ENCODE results near the gene ANKRD53. TPM values are rescaled to one million over a fixed set of nuclear protein-coding genes. Genes with fewer than 3 reads are reported as not detected.

The ANKRD53 gene
- total RNA-seq, 1 experiment from 2014 or later: not detected

DNA sequence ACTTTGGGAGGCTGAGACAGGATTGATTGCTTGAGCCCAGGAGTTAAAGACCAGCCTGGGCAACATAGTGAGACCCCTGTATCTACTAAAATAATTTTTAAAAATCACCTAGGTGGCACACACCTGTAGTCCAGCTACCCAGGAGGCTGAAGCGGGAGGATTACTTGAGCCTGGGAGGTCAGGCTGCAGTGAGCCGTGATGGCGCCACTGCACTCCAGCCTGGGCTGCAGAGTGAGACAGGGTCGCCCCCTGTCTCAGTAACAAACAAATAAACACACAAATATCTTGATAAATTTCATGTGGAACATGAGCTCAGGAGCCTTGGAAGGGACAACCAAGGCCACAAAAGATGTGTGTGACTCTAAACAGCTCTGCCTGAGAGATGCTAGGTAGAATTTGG, 11.7 kb upstream of the ANKRD53 start:
- Histone ChIP-seq H2AFZ (ENCODE audit: low read depth, low read length, poor library complexity, severe bottlenecking) (no peak overlapping the region), H3K4me3 (replicated peaks in 1 of 2; ENCODE audit: low read depth in 1 of 2, low read length in 2 of 2) (no peak overlapping the region), H4K20me1 (ENCODE audit: insufficient read depth) (no peaks in the 10 kb centered on the region), H3K9me3 (ENCODE audit: control insufficient read depth in 1 of 2, insufficient read depth in 1 of 2, low read depth in 1 of 2, low read length in 2 of 2) (no peaks in the 10 kb centered on the region), H3K36me3 (ENCODE audit: control insufficient read depth in 1 of 2, insufficient read depth in 2 of 2, low read length in 2 of 2) (no peaks in the 10 kb centered on the region), H3K79me2 (ENCODE audit: insufficient read depth, low read length) (no peaks in the 10 kb centered on the region), H3K27me3 (ENCODE audit: insufficient read depth, low read length) (no peaks in the 10 kb centered on the region), H3K4me2 (ENCODE audit: low read length) (no peak overlapping the region), H3K9ac (ENCODE audit: low read length) (no peak overlapping the region), H3K4me1 (ENCODE audit: control insufficient read depth in 1 of 2, insufficient read depth in 2 of 2, low read length in 2 of 2) (peaks cover 4 to 12% of the 10 kb centered on the region in 2 experiments; a peak in 3 of 4 replicates), H3K27ac (ENCODE audit: low read depth, low read length) (no peak overlapping the region), H3K9me2 (ENCODE audit: insufficient read depth) (no peaks in the 10 kb centered on the region)
- intact Hi-C loops (cut with micrococcal nuclease): no loop called here
- ChIA-PET CTCF (interaction anchor here (0.9 to 4.0 kb wide), 5 partner anchors 11 to 46 kb away, joined by 3 to 26 read pairs (median 3); no protein-coding TSS in a partner anchor), POLR2A (no interaction called here), RAD21 (ENCODE audit: low non-redundant PET in 1 of 2, low total read pairs in 2 of 2, uncharacterized antibody in 2 of 2, unreplicated experiment in 2 of 2) (no interaction called here)
- BruUV-seq (replicated peaks): no TSS peak
- no peak for ATAC-seq
- DNase-seq (ENCODE audit: low read depth, low spot score): no peak
- TF ChIP-seq CEBPB (IDR thresholded peaks at IDR 0.05; ENCODE audit: low read depth): no peak
- TF ChIP-seq, protein P1, sequence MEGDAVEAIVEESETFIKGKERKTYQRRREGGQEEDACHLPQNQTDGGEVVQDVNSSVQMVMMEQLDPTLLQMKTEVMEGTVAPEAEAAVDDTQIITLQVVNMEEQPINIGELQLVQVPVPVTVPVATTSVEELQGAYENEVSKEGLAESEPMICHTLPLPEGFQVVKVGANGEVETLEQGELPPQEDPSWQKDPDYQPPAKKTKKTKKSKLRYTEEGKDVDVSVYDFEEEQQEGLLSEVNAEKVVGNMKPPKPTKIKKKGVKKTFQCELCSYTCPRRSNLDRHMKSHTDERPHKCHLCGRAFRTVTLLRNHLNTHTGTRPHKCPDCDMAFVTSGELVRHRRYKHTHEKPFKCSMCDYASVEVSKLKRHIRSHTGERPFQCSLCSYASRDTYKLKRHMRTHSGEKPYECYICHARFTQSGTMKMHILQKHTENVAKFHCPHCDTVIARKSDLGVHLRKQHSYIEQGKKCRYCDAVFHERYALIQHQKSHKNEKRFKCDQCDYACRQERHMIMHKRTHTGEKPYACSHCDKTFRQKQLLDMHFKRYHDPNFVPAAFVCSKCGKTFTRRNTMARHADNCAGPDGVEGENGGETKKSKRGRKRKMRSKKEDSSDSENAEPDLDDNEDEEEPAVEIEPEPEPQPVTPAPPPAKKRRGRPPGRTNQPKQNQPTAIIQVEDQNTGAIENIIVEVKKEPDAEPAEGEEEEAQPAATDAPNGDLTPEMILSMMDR (IDR thresholded peaks at IDR 0.05 in 2 of 3, conservative IDR thresholded peaks at IDR 0.05 in 1 of 3; ENCODE audit: borderline replicate concordance in 1 of 3, insufficient read depth in 1 of 3, low read depth in 2 of 3, low read length in 2 of 3): 0 out of 6 replicates have a peak, but pooled peaks of 1 of the 3 experiments have one; percentile 9

DNA sequence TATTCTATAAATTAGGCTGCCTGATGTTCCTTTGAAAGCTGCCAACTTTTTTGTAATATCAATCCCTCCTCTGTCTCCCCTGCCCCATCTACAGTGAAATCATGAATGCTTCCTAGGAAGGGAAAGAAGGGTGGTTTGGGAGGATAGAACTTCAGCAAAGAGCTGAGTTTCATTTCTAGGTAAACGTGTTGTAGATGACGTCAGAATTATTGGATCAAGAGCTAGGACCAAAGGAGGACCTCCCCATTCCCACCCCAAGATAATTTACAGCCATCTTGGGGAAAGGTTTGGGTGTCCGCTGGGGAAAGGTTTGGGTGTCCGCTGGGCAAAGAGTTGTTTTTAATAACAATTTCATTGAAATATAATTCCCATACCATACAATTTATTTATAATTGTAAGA, 11.2 kb upstream of the ANKRD53 start:
- H3K4me2 ChIP-seq (ENCODE audit: low read length): no peak overlapping the region
- RAD21 ChIA-PET (ENCODE audit: low non-redundant PET in 1 of 2, low total read pairs in 2 of 2, uncharacterized antibody in 2 of 2, unreplicated experiment in 2 of 2): no interaction called here
- no TSS peak for BruUV-seq (replicated peaks)
- intact Hi-C loops (cut with micrococcal nuclease): no loop called here
- no peak for ATAC-seq
- no peaks in the 10 kb centered on the region for H3K27me3 ChIP-seq (ENCODE audit: insufficient read depth, low read length)
- H3K9ac ChIP-seq (ENCODE audit: low read length): no peak overlapping the region
- no peaks in the 10 kb centered on the region for H3K9me3 ChIP-seq (ENCODE audit: control insufficient read depth in 1 of 2, insufficient read depth in 1 of 2, low read depth in 1 of 2, low read length in 2 of 2)
- no peaks in the 10 kb centered on the region for H4K20me1 ChIP-seq (ENCODE audit: insufficient read depth)
- CTCF ChIA-PET: interaction anchor here (1.3 to 4.0 kb wide), 4 partner anchors 13 to 47 kb away, joined by 3 to 26 read pairs (median 3); no protein-coding TSS in a partner anchor
- DNase-seq (ENCODE audit: low read depth, low spot score): no peak
- no peak overlapping the region for H3K27ac ChIP-seq (ENCODE audit: low read depth, low read length)
- H2AFZ ChIP-seq (ENCODE audit: low read depth, low read length, poor library complexity, severe bottlenecking): no peak overlapping the region
- POLR2A ChIA-PET: no interaction called here
- H3K79me2 ChIP-seq (ENCODE audit: insufficient read depth, low read length): no peaks in the 10 kb centered on the region
- no peaks in the 10 kb centered on the region for H3K36me3 ChIP-seq (ENCODE audit: control insufficient read depth in 1 of 2, insufficient read depth in 2 of 2, low read length in 2 of 2)
- H3K4me3 ChIP-seq (replicated peaks in 1 of 2; ENCODE audit: low read depth in 1 of 2, low read length in 2 of 2): no peak overlapping the region
- H3K9me2 ChIP-seq (ENCODE audit: insufficient read depth): no peaks in the 10 kb centered on the region
- peaks cover 4 to 12% of the 10 kb centered on the region in 2 experiments; a peak in 3 of 4 replicates for H3K4me1 ChIP-seq (ENCODE audit: control insufficient read depth in 1 of 2, insufficient read depth in 2 of 2, low read length in 2 of 2)
- no peak for TF ChIP-seq RAD21 (IDR thresholded peaks at IDR 0.05; ENCODE audit: low read depth)
- no peak for TF ChIP-seq CEBPB (IDR thresholded peaks at IDR 0.05; ENCODE audit: low read depth)
- TF ChIP-seq ZFX (IDR thresholded peaks at IDR 0.05): no peak
- TF ChIP-seq POLR2A (IDR thresholded peaks at IDR 0.05; ENCODE audit: borderline replicate concordance, extremely low read depth, insufficient read depth, insufficient read length): no peak
- no peak for TF ChIP-seq EZH2 (IDR thresholded peaks at IDR 0.05)
- TF ChIP-seq, protein P2, sequence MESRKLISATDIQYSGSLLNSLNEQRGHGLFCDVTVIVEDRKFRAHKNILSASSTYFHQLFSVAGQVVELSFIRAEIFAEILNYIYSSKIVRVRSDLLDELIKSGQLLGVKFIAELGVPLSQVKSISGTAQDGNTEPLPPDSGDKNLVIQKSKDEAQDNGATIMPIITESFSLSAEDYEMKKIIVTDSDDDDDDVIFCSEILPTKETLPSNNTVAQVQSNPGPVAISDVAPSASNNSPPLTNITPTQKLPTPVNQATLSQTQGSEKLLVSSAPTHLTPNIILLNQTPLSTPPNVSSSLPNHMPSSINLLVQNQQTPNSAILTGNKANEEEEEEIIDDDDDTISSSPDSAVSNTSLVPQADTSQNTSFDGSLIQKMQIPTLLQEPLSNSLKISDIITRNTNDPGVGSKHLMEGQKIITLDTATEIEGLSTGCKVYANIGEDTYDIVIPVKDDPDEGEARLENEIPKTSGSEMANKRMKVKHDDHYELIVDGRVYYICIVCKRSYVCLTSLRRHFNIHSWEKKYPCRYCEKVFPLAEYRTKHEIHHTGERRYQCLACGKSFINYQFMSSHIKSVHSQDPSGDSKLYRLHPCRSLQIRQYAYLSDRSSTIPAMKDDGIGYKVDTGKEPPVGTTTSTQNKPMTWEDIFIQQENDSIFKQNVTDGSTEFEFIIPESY (IDR thresholded peaks at IDR 0.05; ENCODE audit: extremely low read depth, insufficient replicate concordance, low read length): no peak
- TF ChIP-seq POLR2AphosphoS5 (IDR thresholded peaks at IDR 0.05; ENCODE audit: low read depth, low read length): no peak
- TF ChIP-seq, protein P3, sequence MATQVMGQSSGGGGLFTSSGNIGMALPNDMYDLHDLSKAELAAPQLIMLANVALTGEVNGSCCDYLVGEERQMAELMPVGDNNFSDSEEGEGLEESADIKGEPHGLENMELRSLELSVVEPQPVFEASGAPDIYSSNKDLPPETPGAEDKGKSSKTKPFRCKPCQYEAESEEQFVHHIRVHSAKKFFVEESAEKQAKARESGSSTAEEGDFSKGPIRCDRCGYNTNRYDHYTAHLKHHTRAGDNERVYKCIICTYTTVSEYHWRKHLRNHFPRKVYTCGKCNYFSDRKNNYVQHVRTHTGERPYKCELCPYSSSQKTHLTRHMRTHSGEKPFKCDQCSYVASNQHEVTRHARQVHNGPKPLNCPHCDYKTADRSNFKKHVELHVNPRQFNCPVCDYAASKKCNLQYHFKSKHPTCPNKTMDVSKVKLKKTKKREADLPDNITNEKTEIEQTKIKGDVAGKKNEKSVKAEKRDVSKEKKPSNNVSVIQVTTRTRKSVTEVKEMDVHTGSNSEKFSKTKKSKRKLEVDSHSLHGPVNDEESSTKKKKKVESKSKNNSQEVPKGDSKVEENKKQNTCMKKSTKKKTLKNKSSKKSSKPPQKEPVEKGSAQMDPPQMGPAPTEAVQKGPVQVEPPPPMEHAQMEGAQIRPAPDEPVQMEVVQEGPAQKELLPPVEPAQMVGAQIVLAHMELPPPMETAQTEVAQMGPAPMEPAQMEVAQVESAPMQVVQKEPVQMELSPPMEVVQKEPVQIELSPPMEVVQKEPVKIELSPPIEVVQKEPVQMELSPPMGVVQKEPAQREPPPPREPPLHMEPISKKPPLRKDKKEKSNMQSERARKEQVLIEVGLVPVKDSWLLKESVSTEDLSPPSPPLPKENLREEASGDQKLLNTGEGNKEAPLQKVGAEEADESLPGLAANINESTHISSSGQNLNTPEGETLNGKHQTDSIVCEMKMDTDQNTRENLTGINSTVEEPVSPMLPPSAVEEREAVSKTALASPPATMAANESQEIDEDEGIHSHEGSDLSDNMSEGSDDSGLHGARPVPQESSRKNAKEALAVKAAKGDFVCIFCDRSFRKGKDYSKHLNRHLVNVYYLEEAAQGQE (IDR thresholded peaks at IDR 0.05; ENCODE audit: low read depth): no peak
- no peak for TF ChIP-seq CBX3 (IDR thresholded peaks at IDR 0.05; ENCODE audit: low read depth)
- no peak for TF ChIP-seq EZH2phosphoT487 (IDR thresholded peaks at IDR 0.05; ENCODE audit: borderline replicate concordance)

Data from HCT116 (cell line).